HG03432 (cell line): ENCODE measurements around the gene KMT2C.
"Not testable (repeated sequence)": the region's sequence is repeated elsewhere in the genome, so short reads cannot be mapped to it uniquely, and the experiment has no call there.

Source experiments
- ATAC-seq: cut with Tn5 transposase; IDR thresholded peaks from one replicate; pipeline ENCODE4 v1.9.1; 2021; ENCODE audit warnings: mild to moderate bottlenecking, moderate library complexity; ENCODE audit not compliant: unreplicated experiment

Gene KMT2C

DNA sequence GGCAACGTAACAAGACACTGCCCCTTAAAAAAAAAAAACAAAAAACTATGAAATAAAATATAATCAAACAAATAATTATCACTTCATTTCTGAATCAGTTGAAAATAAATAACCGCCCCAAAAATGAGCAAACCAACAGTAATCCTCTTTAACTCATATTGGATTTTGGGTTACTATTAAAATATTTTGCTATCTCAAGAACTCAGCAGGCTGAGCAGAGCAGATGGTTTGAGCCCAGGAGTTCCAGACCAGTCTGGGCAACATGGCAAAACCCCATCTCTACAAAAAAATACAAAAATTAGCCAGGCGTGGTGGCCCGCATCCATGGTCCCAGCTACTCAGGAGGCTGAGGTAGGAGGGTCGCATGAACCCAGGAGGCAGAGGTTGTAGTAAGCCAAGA lies 216.2 kb downstream of the KMT2C start:
- ATAC-seq = not testable (repeated sequence)

DNA sequence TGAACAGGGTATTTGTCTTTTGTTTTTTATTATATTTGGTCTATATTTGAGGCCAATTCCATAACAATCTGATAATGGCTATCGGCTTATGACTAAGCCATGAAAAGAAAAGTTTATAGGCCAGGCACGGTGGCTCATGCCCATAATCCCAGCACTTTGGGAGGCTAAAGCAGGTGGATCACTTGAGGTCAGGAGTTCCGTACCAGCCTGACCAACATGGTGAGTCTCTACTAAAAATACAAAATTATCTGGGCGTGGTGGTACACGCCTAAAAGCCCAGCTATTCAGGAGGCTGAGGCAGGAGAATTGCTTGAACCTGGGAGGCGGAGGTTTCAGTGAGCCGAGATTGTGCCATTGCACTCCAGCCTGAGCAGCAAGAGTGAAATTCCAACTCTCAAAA lies 227.0 kb downstream of the KMT2C start:
- not testable (repeated sequence) for ATAC-seq

DNA sequence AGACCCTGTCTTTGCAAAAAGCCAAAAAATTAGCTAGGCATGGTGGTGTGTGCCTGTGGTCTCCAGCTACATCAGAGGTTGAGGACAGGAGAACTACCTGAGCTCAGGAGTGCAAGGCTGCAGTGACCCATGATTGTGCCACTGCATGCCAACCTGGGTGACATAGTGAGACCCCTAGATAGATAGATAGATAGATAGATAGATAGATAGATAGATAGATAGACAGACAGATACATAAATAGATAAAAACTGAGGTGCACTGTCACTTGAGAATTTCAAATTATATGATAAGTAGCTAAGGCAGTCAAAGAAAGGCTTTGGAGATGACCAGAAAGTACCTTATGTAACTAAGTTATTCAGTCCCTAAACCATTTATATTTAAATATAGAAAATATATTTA lies 231.4 kb downstream of the KMT2C start:
- ATAC-seq = not testable (repeated sequence)

DNA sequence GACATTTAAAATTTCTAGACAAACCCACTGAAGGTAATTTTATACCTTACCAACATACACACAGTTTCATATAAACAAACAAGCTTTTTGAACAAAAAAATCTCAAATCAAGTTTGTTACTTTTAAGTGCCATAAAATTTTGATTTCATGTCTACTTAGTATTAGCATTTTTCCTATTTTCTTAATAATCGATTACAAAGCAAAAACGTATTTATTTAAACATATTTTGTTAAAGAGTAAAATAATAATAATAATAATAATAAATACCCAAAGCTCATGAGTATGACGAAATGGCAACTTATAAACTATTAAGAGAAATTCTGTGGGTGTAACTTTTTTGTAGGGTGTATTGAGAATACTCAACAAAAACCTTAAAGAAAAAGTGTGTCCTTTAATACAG lies 232.7 kb downstream of the KMT2C start:
- no peak for ATAC-seq

DNA sequence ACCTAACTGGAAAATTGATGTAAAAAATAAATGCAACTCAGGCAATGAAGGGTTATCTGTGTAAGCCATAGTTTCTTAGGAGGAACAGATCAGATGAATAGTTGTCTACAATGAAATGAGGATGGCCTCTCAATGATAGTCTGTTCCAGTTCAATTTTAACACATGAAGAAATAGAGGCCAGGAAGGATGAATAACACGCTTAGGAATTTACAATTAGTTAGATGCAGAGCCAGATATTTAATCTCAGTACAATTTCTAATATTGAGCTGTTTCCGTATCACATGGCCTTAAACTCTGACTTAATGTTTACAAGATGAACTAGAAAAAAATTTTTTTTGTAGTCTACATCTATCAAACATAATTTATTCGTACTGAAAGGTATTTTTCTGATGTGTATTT lies 233.7 kb downstream of the KMT2C start:
- no peak for ATAC-seq

DNA sequence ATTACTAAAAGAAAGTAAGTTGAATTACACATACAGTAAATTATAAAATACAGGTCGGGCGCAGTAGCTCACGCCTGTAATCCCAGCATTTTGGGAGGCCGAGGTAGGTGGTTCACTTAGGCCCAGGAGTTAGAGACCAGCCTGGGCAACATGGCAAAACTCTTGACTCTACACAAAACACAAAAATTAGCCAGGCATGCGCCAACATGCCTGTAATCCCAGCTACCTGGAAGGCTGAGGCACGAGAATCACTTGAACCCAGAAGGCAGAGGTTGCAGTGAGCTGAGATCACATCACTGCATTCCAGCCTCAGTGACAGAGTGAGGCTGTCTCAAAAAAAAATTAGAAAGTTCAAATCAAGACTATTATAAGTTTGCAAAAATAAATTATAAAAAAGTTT lies 235.4 kb downstream of the KMT2C start:
- no peak for ATAC-seq

DNA sequence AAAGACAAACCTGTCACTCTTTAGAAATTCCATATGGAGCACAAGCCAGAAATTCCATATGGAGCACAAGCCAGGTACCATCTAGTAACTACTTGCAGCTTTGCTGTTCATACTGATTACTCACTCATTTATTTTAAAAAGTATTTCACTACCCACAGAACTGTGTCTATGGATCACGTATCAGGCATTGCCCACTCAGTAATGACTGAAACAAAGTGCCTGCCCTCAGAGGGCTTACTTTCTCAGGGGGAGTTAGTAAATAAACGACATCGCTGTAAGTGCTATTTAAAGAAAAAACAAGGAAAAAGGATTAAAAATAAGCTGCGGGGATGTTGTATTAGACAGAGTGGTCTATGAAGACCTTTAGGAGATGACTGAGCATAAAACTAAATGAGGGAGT lies 239.4 kb downstream of the KMT2C start:
- ATAC-seq = no peak

DNA sequence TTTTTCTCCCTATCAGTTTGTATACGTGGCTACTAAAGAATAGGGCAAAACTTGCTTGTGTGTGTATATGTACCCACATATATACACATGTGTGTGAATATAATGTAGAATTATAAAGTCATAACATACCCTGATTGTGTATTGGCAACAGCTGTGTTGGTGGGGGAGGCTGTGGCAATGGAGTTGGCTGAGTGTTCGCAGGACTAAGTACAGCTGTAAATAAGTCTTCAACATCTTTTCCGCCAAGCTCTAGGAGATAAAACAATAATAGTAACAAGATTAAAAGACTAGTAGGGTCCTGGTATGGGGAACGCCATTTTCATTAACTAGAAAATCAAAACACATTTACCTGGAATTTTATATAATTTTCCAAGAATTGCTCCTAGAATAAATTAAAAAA lies 241.9 kb downstream of the KMT2C start:
- no peak for ATAC-seq

DNA sequence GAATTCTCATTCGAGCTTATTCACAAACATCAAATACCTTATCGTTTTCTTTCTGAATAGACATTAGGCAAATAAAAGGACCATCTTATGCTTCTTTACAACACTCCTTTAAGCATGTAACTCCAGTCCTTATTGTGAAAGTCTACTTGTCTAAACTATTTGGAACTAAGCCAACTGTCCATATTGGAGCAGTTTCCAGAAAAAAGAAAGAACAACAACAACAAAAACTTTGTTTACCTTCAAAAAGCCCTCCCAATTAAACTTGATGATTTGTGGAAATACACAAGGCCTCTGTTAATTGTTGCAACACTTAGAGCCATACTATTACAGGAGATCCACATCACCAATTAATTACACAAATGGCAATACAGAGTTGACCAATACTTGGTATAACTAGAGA lies 246.7 kb downstream of the KMT2C start:
- ATAC-seq = no peak

DNA sequence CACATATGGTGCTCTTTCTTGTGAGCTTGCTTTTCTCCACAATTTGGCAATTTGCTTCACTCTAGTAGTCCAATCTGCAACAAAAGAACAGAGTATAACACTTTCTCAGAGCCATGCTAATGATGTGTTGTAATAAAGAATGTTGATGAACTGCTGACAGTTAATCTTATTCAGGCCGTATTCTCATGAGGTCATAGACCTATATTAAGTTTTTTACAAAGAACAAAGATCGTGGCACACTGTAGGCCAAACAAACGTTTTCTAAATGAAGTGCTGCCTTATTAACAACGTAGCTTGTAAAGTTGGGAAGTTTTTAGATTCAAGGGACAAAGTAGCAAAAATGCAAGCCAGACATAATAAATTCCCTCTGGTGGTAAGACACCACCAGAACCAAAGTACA lies 250.2 kb downstream of the KMT2C start:
- no peak for ATAC-seq

DNA sequence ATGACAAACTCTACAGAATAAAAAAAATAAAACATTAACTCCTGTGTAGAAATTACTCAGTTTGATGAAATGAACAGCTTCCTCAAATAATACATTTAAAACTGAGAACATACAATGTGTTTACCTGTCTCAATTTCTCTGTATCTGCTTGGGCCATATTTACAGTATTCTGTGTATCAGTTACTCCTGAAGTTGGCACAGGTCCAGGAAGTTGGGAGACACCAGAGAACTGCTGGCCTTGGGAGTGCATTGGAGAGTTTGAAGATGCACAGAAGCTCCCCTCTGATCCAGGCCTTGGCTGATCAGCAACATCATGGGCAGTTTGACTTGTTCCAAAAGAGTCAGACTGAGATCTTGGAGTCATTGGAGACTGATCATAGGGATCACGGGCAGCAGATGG lies 255.2 kb downstream of the KMT2C start:
- ATAC-seq = no peak

DNA sequence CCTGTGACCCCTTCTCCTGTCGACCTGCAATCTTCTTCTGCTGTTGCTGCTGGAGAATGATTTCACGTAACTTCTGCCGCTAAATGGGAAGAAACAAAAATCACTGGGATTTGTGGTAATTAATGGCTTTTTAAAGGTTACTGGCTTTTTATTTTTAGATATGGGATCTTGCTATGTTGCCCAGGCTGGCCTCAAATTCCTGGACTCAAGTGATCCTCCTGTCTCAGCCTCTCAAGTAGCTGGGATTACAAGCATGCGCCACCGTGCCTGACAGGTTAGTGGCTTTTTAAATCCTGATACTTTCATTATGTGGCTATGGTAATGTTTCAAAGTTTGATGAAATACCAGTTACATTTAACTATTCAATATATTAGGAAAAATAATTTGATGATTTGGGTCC lies 255.8 kb downstream of the KMT2C start:
- no peak for ATAC-seq

DNA sequence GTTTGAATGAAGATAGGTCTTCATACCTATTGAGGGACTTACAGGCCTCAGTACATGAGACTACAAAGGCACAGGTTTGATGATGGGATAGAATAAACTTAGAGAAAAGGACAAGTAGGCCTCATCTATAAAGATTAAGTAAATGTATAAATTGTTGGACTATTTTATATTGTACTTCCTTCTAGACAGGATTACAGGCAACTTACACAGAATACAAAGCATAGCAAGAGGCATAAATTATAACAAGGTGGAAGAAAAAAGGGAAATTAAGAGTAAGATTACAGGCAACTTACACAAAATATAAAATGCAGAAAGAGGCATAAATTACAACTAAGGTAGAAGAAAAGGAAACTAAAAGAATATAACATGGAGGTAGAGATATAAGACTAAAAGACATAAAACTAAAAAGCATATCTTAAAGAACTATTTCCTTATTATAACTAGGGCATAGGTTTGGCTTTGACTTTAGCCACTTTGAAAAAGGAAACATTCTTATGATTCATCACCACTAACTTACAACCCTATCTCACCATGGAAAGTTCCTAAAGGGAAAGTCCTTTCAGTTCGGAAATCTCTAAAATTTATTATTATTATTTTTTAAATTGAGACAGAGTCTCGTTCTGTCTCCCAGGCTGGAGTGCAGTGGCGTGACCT lies 257.3 kb downstream of the KMT2C start:
- ATAC-seq = no peak

DNA sequence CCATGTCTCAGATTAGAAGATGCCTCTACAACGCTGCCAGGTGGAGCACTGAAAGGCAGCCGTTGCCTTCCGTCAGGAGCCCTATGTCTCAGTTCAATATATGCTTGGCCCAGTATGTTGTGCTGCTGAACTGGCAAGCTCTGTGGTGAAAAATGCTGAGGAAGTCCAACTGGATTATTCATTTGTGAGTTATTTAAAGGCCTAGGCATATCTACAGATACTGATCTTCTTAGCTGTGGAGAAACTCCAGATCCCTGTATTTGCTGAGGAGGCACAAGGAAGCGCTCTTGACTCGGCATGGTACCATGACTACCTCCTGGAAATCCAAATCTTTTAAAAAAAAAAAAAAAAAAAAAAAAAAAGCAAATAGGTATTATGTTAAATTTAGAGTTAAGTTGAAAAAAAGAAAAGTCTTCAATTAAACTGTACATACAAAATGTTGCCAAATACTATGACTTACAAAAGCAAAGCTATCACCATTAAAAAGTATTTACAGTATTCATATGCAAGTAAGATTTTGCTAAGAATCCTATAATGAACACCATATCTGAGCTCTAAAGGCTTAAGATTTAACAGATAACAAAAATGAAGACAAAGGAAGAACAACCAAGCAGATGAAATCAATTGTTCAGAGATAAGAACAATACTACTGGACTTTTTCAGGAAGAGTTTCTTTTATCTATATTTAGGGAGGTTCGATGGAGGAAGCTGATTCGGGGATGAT lies 258.0 kb downstream of the KMT2C start:
- ATAC-seq = no peak

DNA sequence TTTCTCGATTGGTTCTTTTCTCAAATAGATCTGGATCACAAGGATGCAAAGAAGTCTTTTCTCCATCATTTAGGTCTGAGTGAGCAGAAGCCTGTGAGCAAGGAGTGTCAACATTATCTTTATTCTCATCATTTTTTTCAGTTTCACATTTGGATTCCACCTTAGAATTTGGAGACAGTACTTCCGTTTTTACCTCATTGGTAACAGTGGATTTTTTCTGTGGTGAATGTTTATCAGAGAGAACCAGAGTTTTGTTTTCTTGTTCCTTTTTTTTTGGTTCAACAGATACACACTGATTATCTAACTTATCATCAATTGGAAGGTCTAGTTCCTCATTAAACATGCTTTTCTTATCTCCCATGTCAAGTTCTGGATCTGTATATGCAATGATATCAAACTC lies 259.0 kb downstream of the KMT2C start:
- no peak for ATAC-seq

DNA sequence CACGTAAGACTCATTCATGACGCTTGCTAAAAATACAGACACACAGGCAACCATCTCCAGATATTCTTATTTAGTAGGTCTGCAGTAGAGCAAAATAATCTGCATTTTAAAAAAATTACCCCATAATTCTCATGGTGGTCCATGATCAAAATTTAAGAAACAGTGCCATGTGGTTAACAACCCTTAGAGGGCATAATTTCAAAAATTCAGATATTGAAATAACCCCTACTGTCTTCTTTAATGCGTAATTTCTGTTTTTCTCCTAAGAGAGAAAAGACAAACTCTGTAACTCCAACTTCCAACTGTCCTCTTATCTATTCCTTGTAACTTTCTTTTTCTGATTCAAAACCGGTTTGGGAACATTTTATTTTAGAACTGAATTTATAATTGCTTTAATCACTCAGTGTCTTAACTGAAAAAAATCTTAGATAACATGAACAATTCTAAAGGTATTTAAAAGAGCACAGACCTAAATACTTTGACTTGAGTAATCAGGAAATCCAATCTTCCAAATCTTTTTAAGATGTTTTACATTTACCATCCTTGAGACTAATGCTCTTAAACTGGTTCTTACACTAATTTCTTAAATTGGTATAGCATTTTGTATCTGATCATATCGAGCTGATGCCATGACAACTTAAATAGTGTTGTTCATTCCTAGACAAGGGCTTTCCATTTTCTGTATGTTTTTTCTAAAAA lies 262.3 kb downstream of the KMT2C start:
- ATAC-seq = no peak

DNA sequence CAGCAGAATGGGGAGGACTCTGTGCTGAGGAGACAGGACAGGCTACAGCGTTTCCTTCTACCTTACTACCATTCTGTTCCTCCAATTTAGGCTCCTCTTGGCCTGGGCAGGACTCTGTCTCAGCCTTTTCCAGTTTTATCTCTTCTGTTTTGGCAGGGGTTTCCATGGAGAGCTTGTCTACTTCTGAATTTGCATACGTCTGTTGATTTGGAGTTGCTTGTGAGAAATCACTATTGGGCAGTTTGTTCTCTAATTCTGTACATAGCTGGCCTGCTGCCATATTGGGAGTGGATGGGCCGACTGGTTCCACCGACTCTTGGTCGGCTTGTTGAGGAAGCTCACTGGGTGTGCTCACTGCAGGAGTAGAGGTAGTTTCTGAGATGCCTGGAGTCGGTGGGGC lies 273.5 kb downstream of the KMT2C start:
- ATAC-seq = no peak

DNA sequence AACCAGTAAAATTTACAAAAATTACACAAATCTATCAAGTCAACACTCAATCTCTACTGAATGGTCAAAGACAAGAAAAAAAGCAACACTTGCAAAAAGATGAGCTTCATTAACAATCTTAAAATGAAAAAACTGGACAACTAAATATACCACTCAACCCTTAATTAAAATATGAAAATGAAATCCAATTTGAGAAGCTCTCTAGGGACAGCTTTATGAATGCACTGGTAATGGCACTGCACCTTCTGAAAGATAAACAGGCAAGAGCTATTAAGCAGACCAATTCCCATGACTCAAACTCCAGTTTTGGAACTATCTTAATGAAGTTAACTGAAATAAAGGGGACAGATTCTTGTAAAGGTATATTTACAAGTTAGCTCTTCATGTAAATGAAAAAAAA lies 274.6 kb downstream of the KMT2C start:
- no peak for ATAC-seq

DNA sequence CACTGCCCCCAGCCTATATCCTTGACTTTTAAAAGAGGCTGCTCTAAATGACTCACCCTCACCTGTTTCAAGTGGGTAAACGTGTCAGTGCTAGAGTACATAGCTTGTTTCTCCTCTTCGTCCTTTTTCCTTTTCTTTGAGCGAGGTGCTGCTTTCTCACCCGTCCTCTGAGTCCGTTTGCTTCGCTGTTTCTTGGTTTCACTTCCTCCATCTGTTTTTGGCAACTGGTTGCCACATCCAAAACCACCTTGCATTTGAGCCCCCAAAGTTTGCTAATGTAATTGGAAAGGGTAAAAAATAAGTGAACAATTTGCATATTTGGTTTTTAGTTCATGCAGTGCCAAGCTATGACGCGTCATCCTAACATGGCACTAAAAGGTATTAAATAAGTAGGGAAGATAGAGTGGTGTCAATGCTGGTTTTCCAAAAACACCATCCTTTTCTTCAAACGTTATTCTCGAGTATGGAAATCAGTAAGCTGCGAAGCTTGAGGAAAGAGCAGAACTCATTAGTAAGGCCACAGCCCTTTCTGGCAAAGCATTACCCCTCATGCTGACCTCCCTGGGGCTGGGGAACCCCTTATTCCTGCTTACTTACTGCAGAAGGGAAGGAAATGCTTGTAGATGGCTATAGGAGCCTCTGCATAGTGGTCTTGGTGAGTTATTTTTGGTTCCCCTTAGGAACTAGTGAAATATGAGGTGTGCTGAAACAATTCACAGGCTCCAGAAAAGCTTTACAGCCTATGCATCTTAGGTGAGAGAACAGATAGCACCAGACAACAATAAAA lies 276.8 kb downstream of the KMT2C start:
- peak; percentile 96 for ATAC-seq

DNA sequence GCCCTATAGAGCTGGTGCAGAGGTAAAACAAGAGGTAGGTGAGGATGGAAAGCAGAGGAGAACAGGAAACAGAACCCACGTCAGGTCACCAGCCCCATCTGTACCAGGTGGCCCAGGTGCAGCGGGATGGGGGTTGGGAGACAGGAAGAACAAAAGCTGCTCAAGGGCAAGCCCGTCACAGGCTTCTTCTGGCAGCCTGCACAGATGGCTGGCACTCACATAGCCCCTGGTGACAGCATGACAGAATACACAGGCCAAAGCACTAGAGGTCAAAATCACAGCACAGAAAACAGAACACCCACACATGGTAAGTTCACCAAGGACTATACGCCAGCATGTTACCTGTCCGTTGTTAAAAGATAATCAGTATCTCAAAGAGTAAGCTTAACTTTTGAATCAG lies 283.5 kb downstream of the KMT2C start:
- no peak for ATAC-seq

DNA sequence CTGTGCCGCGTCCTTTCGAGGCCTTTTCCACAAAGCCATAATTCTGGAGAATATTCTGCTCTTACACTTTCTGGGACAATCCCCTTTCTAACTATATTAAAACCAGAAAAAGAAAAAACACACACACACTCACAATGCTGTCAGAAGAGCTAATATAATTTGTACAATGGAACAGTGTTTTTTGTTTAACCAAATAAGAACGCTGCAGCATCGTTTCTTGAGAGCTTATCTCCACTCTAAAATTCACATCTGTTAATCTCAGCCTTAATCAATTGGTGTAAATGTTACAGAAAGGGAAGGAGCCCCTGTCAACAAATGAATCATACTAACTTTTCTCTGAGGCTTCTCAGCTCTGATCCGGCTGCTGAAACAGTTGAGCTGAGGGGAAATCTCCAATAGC lies 286.4 kb downstream of the KMT2C start:
- ATAC-seq = no peak
